Activated CD4-positive, alpha-beta T cell treated with anti-CD3 and anti-CD28 coated beads for 36 hours (primary cell): Measurements from ENCODE around the gene CAPN10. TPM values are rescaled to one million over a fixed set of nuclear protein-coding genes. Genes with fewer than 3 reads are reported as not detected.
A peak's percentile ranks its signal among the peaks of the same experiment; 100 is the strongest.
"Not testable (repeated sequence)": the region's sequence is repeated elsewhere in the genome, so short reads cannot be mapped to it uniquely, and the experiment has no call there.

Source experiments
- ATAC-seq: fragments of 200-7000 bp; cut with Tn5 transposase; one replicate; pipeline ENCODE4 v1.10.0; 2021; ENCODE audit warnings: mild to moderate bottlenecking, moderate library complexity
- CTCF ChIA-PET: fragments of 350-600 bp; sonication (Branson Sonifier 250); formaldehyde crosslinking; loops from one replicate; lab custom pipeline; 2021; ENCODE audit warnings: antibody characterized with exemption; lab: Charles Lee
- POLR2A ChIA-PET: fragments of 350-600 bp; sonication (Branson Sonifier 250); formaldehyde crosslinking; loops from one replicate; lab custom pipeline; 2021; ENCODE audit warnings: antibody characterized with exemption, inconsistent platforms; lab: Charles Lee
- DNase-seq: peaks from one replicate; pipeline ENCODE4 v3.0.0-alpha.2; 2020
- H3K27ac Mint-ChIP-seq: one replicate; pipeline ENCODE4 v1.8.0; 2021; ENCODE audit warnings: mixed read lengths
- H3K27me3 Mint-ChIP-seq: one replicate; pipeline ENCODE4 v1.8.0; 2021; ENCODE audit warnings: mixed read lengths
- H3K36me3 Mint-ChIP-seq: one replicate; pipeline ENCODE4 v1.8.0; 2021; ENCODE audit warnings: low read depth, mixed read lengths
- H3K4me1 Mint-ChIP-seq: one replicate; pipeline ENCODE4 v1.8.0; 2021; ENCODE audit warnings: mixed read lengths
- H3K4me3 Mint-ChIP-seq: one replicate; pipeline ENCODE4 v1.8.0; 2021; ENCODE audit warnings: mild to moderate bottlenecking, moderate library complexity, mixed read lengths
- H3K9me3 Mint-ChIP-seq: one replicate; pipeline ENCODE4 v1.8.0; 2021; ENCODE audit warnings: low read depth, mixed read lengths
- intact Hi-C, 2 experiments: fragments of 100-400 bp; cut with DNase I in 1 of 2; cut with micrococcal nuclease in 1 of 2; formaldehyde crosslinking; loops; one replicate each; pipeline versions ENCODE4 v1.14.2 to v1.15.1; 2022 to 2024; cut with DNase I, micrococcal nuclease
- total RNA-seq, 2 experiments: library from RNA; stranded (reverse); gene quantifications; one replicate each; pipeline ENCODE4 v1.2.3, GENCODE V29; 2021

The CAPN10 gene, protein sequence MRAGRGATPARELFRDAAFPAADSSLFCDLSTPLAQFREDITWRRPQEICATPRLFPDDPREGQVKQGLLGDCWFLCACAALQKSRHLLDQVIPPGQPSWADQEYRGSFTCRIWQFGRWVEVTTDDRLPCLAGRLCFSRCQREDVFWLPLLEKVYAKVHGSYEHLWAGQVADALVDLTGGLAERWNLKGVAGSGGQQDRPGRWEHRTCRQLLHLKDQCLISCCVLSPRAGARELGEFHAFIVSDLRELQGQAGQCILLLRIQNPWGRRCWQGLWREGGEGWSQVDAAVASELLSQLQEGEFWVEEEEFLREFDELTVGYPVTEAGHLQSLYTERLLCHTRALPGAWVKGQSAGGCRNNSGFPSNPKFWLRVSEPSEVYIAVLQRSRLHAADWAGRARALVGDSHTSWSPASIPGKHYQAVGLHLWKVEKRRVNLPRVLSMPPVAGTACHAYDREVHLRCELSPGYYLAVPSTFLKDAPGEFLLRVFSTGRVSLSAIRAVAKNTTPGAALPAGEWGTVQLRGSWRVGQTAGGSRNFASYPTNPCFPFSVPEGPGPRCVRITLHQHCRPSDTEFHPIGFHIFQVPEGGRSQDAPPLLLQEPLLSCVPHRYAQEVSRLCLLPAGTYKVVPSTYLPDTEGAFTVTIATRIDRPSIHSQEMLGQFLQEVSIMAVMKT
- 10 to 100 TPM; 22.1 to 30.2 TPM for total RNA-seq

DNA sequence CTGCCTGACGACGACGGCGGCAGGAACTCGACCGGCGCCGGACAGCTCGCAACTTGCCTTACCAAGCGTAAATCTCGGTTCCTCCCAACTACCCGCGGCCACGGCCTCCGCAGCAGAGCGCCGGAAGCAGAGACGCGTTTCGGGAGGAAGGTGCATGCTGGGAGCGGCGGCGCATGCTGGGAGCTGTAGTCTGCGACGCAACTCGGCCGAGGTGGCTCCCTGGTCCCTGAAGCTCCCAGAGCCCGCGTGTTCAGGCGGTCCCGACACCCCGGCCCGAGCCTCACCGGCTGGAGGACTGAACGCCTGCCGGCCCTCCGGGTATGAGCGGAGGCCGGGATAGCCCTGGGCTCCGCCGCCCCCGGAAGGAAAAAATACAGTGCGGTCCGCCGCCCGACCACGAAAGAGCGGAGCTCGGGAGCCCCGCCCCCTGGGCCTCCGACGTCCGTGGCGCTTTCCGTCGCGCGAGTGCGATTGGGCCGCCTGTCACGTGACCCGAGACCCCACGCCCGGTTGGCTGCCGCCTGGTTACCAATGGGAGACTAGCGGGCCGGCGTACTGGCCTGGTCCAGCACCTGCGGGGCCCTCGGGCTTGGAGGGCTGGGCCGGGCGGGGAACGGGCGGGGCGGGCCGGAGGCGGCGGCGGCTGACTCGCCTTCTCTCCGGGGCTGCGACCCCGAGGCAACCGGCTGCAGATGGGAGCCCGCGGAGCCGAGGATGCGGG, at the start of gene CAPN10:
Gene CAPN10 (plus strand): TSS at position 537 of the 721 bp plus-strand sequence. CDS start 178 bp downstream, at position 715.
- H3K27ac Mint-ChIP-seq: peak within 1 kb of the TSS; percentile 85
- no peaks in the 10 kb centered on the region for H3K9me3 Mint-ChIP-seq
- peaks cover 38% of the 10 kb centered on the region for H3K4me1 Mint-ChIP-seq
- intact Hi-C loops: loop anchor here (1.0 kb wide), 14 partner anchors 20 to 1024 kb away; partner anchors contain the start of genes DUSP28 (in 1 of the 2), FARP2 (in 1 of the 2), GPC1 (in 1 of the 2) and HDLBP (in 1 of the 2)
- H3K4me3 Mint-ChIP-seq: peak within 1 kb of the TSS; percentile 87
- no peaks in the 10 kb centered on the region for H3K27me3 Mint-ChIP-seq
- DNase-seq (peak; percentile 98), ATAC-seq (peak; percentile 91)
- CTCF ChIA-PET: interaction anchor here (0.7 to 4.7 kb wide), 10 partner anchors 14 to 73 kb away, joined by 3 to 61 read pairs (median 6); partner anchors contain the start of gene RNPEPL1
- POLR2A ChIA-PET: interaction anchor here (1.4 to 2.7 kb wide), 4 partner anchors 13 to 26 kb away, joined by 5 to 34 read pairs (median 10); partner anchors contain the start of gene DUSP28
- H3K36me3 Mint-ChIP-seq: peaks cover 7% of the 10 kb centered on the region

DNA sequence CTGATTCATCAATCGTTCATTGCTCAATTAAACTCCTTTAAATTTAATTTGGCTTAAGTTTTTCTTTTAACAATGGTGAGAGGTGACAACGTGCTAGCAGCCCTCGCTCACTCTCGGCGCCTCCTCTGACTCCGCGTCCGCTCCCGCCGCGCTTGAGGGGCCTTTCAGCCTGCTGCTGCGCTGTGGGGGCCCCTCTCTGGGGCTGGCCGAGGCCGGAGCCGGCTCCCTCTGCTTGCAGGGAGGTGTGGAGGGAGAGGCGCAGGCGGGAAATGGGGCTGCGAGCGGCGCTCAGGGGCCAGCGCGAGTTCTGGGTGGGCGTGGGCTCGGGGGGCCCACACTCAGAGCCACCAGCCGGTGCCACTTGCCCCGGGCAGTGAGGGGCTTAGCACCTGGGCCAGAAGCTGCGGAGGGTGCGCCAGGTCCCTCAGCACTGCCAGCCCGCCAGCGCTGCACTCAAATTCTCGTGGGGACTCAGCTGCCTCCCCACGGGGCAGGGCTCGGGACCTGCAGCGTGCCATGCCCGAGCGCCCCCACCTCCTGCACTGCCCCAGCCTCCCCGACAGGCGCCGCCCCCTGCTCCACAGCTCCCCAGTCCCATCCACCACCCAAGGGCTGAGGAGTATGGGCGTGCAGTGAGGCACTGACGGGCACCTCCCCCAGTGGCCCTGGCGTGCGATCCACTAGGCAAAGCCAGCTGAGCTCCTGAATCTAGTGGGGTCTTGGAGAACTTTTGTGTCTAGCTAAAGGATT, 48.3 kb upstream of the CAPN10 start:
- Mint-ChIP-seq H3K36me3 (peaks cover 48% of the 10 kb centered on the region), H3K27me3 (no peaks in the 10 kb centered on the region), H3K4me3 (no peak overlapping the region), H3K4me1 (peaks cover 3% of the 10 kb centered on the region), H3K9me3 (peaks cover 3% of the 10 kb centered on the region), H3K27ac (no peak overlapping the region)
- DNase-seq (no peak), ATAC-seq (no peak)
- ChIA-PET POLR2A (no interaction called here), CTCF (no interaction called here)
- intact Hi-C loops: no loop called here

DNA sequence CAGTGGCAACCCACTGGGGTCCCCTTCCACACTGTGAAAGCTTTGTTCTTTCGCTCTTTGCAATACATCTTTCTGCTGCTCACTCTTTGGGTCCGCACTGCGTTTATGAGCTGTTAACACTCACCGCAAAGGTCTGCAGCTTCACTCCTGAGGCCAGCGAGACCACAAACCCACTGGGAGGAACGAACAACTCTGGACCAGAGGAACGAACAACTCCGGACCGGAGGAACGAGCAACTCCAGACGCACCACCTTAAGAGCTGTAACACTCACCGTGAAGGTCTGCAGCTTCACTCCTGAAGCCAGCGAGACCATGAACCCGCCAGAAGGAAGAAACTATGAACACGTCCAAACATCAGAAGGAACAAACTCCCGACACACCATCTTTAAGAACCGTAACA, 47.4 kb upstream of the CAPN10 start:
- H3K9me3 Mint-ChIP-seq, ATAC-seq, DNase-seq, intact Hi-C loops, POLR2A ChIA-PET, H3K27ac Mint-ChIP-seq, H3K4me1 Mint-ChIP-seq, H3K4me3 Mint-ChIP-seq, H3K27me3 Mint-ChIP-seq: not testable (repeated sequence)
- CTCF ChIA-PET: interaction anchor here (0.6 kb wide), 1 partner anchor 222 kb away, joined by 4 read pairs; no protein-coding TSS in a partner anchor
- H3K36me3 Mint-ChIP-seq: peaks cover 45% of the 10 kb centered on the region

DNA sequence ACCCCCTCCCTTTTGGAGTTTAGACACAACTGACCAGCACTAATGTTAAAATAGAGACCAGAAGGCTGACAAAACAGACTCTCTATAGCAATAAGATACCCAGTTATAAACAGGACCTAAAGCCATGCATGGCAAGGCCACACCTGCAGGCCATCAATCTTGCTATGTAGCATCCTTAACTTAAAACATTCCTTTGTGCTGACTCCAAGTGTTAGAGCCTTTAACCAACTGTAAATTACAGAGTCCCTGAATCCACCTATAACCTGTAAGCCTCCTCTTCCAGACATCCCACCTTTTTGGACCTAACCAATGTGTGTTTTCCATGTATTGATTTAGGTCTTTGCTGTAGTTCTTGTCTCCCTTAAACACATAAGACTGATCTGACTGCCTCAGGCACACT, 46.6 kb upstream of the CAPN10 start:
- no peak overlapping the region for H3K4me3 Mint-ChIP-seq
- ChIA-PET CTCF (no interaction called here), POLR2A (no interaction called here)
- H3K9me3 Mint-ChIP-seq: no peaks in the 10 kb centered on the region
- peaks cover 42% of the 10 kb centered on the region for H3K36me3 Mint-ChIP-seq
- DNase-seq (no peak), ATAC-seq (no peak)
- peaks cover 3% of the 10 kb centered on the region for H3K4me1 Mint-ChIP-seq
- H3K27me3 Mint-ChIP-seq: no peaks in the 10 kb centered on the region
- peak overlapping the region; percentile 11 for H3K27ac Mint-ChIP-seq
- intact Hi-C loops: no loop called here

DNA sequence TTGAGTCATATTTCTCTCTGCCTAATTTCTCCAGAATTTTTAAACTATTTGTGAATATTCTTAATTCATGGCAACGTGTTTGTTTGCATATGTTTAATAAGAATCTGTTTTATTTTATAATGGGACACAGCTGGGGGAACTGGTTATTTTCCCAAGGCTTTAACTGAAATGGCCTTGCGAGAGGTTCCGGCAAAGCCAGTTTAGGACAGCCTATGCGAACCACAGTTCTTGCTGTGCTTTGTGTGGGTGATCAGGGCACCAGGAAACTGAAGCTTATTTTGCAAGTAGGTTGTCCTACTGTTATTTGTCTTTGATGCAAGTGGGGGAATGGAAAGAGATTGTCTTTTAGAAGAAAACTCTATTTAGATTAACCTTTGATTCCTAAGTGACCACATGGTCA, 35.2 kb upstream of the CAPN10 start:
- H3K27me3 Mint-ChIP-seq: no peaks in the 10 kb centered on the region
- ChIA-PET CTCF (interaction anchor here (0.7 to 2.3 kb wide), 3 partner anchors 14 to 37 kb away, joined by 4 to 7 read pairs (median 5); no protein-coding TSS in a partner anchor), POLR2A (no interaction called here)
- H3K4me3 Mint-ChIP-seq: no peak overlapping the region
- intact Hi-C loops: no loop called here
- H3K36me3 Mint-ChIP-seq: peaks cover 32% of the 10 kb centered on the region
- peaks cover 3% of the 10 kb centered on the region for H3K4me1 Mint-ChIP-seq
- no peak overlapping the region for H3K27ac Mint-ChIP-seq
- ATAC-seq: no peak
- DNase-seq: no peak
- peaks cover 4% of the 10 kb centered on the region for H3K9me3 Mint-ChIP-seq

DNA sequence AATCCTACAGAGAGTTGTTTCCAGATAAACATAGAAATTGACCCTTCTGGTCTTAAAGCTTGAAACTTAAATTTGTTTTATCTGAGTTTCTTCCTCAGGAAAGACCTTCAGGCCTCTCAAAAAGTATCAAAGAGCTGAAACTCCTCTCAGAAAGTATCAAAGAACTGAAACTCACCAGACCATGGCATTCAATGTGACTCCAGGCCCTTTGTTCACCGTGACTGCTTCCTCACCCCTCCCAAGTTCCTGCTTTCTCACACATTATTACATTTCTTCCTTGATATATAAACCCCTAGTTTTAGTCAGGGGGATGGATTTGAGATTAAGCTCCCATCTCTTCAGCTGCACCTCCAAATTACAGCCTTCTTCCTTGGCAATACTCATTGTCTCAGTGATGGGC, 34.7 kb upstream of the CAPN10 start:
- peaks cover 8% of the 10 kb centered on the region for H3K4me1 Mint-ChIP-seq
- H3K27ac Mint-ChIP-seq: peak overlapping the region; percentile 42
- ChIA-PET POLR2A (no interaction called here), CTCF (interaction anchor here (0.7 to 2.3 kb wide), 3 partner anchors 14 to 38 kb away, joined by 4 to 7 read pairs (median 5); no protein-coding TSS in a partner anchor)
- no peak for ATAC-seq
- intact Hi-C loops: no loop called here
- no peaks in the 10 kb centered on the region for H3K27me3 Mint-ChIP-seq
- DNase-seq: no peak
- H3K36me3 Mint-ChIP-seq: peaks cover 34% of the 10 kb centered on the region
- H3K4me3 Mint-ChIP-seq: no peak overlapping the region
- peaks cover 4% of the 10 kb centered on the region for H3K9me3 Mint-ChIP-seq

DNA sequence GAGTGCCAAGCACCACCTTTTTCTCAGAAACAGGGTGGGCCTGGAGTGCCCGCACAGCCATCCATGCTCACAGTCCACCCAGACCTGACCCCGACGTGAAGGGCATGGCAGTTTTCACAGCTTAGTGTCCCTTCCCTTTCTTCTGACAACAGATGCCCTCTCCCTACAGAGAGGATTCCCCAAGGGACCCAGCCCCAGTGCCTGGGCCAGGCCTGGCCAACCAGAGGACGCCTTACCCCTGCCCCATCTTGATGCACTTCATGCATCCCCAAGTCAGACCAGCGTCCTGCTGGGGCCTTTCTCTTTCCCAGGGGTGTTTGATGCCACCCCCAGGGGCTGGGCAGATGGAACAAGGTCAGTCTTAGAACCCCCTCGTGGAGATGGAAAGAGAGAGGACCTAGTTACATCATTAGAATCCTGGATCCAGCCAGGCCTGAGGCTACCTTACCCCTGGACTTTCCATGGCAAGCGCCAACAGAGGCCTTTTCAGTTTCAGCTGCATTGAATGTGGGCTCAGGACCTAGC, 32.5 kb upstream of the CAPN10 start:
- DNase-seq: no peak
- ChIA-PET CTCF (no interaction called here), POLR2A (interaction anchor here (1.2 kb wide), 1 partner anchor 12 kb away, joined by 3 read pairs; no protein-coding TSS in a partner anchor)
- intact Hi-C loops: no loop called here
- Mint-ChIP-seq H3K36me3 (peaks cover 36% of the 10 kb centered on the region), H3K9me3 (peaks cover 4% of the 10 kb centered on the region), H3K4me1 (peaks cover 23% of the 10 kb centered on the region), H3K4me3 (no peak overlapping the region), H3K27ac (no peak overlapping the region), H3K27me3 (no peaks in the 10 kb centered on the region)
- no peak for ATAC-seq

DNA sequence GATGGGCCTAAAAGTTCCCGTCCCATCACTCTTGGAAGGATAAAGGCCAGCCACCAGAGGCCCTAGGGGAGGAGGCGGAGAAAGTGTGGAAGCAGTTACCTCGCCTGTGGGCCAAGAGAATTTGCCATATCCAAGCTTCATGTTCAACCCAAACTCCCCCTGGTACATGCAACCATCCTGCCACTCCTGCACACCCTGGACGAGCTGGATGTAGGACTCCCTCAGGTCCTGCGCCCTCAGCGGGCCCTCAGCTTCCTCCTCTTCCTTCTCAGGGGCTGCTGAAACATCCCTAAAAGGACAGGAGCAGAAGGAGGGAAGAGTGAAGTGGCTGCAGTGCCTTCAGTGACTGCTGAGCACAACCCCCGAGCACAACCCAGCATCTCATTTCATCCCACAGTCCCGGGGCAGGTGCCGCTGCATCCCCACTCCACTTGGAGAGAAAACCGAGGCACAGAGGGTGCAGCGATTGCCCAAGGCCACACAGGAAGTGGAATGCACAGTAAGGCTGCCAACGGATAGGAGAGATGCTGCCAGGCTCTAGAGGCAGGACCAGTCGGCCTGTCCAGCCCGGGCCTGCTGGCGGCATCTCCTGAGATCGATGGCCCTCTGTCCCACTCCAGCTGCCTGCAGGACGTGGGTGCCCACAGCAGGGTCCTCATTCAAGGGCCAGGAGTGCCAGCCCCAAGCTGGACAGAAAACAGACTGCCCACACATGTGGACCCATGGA, 31.6 kb upstream of the CAPN10 start:
- H3K9me3 Mint-ChIP-seq: peaks cover 4% of the 10 kb centered on the region
- ATAC-seq (no peak), DNase-seq (no peak)
- no peak overlapping the region for H3K4me3 Mint-ChIP-seq
- H3K4me1 Mint-ChIP-seq: peaks cover 32% of the 10 kb centered on the region
- intact Hi-C loops: no loop called here
- no peaks in the 10 kb centered on the region for H3K27me3 Mint-ChIP-seq
- H3K27ac Mint-ChIP-seq: no peak overlapping the region
- CTCF ChIA-PET: interaction anchor here (0.5 to 0.6 kb wide), 2 partner anchors 35 to 190 kb away, joined by 3 to 4 read pairs; no protein-coding TSS in a partner anchor
- POLR2A ChIA-PET: no interaction called here
- peaks cover 44% of the 10 kb centered on the region for H3K36me3 Mint-ChIP-seq

DNA sequence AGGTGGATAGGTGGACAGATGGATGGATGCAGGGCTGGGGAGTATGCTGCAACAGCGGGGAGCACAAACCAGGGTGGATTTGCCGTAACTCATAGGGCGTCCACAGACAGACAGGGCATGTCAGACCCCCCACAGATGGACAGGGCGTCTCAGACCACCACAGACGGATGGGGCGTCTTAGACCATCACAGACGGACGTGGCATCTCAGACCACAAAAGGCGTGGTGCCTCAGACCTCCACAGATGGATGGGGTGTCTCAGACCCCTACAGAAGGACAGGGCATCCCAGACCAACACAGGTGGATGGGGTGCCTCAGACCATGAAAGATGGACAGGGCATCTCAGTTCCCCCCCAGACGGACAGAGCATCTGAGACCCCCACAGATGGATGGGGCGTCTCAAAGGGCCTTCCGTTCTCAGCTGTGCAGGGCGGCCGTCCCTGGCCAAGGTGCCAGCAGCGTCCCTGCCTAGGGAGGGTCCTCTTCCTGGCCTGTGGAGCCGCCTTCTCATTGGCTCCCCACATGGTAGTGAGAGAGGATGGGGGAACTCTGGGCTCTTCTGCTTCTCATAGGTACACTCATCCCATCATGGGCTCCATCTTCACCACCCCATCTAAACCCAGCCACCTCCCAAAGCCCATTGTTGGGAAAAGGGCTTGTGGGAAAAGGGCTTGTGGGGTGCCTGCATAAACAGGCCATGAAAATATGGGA, 30.8 kb upstream of the CAPN10 start:
- POLR2A ChIA-PET: no interaction called here
- intact Hi-C loops: no loop called here
- Mint-ChIP-seq H3K9me3 (peaks cover 4% of the 10 kb centered on the region), H3K4me1 (peaks cover 33% of the 10 kb centered on the region), H3K4me3 (no peak overlapping the region), H3K36me3 (peaks cover 41% of the 10 kb centered on the region), H3K27me3 (no peaks in the 10 kb centered on the region), H3K27ac (no peak overlapping the region)
- DNase-seq (no peak), ATAC-seq (no peak)
- CTCF ChIA-PET: interaction anchor here (2.0 kb wide), 1 partner anchor 10 kb away, joined by 5 read pairs; no protein-coding TSS in a partner anchor
